Measurements from ENCODE around the gene THRB.

THRB gene

GRCh38 chr3:24494618-24495325 is at the start of gene THRB:
Gene THRB, minus strand, starts transcription at chr3:24494850.
- DNase-seq (ENCODE audit: low spot score), result peak; percentile 24

- DNase-seq (ENCODE audit: low spot score), result no peak
These were observed 47.3 kb upstream of the THRB start for GRCh38 chr3:24541935-24542334.

- no peak for DNase-seq (ENCODE audit: low spot score)
These were observed 46.2 kb upstream of the THRB start for GRCh38 chr3:24540821-24541220.

- no peak for DNase-seq (ENCODE audit: low spot score)
These were observed 45.0 kb upstream of the THRB start for GRCh38 chr3:24539699-24540098.

GRCh38 chr3:24538891-24539290 is 44.2 kb upstream of the THRB start:
- no peak for DNase-seq (ENCODE audit: low spot score)

GRCh38 chr3:24533561-24534193 is 39.0 kb upstream of the THRB start:
- DNase-seq (ENCODE audit: low spot score), result no peak

- no peak for DNase-seq (ENCODE audit: low spot score)
These were observed 35.8 kb upstream of the THRB start for GRCh38 chr3:24530471-24530870.

GRCh38 chr3:24529210-24529609 is 34.6 kb upstream of the THRB start:
- DNase-seq (ENCODE audit: low spot score), result no peak

- no peak for DNase-seq (ENCODE audit: low spot score)
These were observed 32.1 kb upstream of the THRB start for GRCh38 chr3:24526640-24527212.

GRCh38 chr3:24525557-24525956 is 30.9 kb upstream of the THRB start:
- DNase-seq (ENCODE audit: low spot score), result no peak

GRCh38 chr3:24525022-24525421 is 30.4 kb upstream of the THRB start:
- no peak for DNase-seq (ENCODE audit: low spot score)

- no peak for DNase-seq (ENCODE audit: low spot score)
These were observed 29.5 kb upstream of the THRB start for GRCh38 chr3:24523988-24524727.

- DNase-seq (ENCODE audit: low spot score), result no peak
These were observed 28.6 kb upstream of the THRB start for GRCh38 chr3:24523215-24523614.

GRCh38 chr3:24522146-24522579 is 27.5 kb upstream of the THRB start:
- DNase-seq (ENCODE audit: low spot score), result no peak

GRCh38 chr3:24521420-24522145 is 26.9 kb upstream of the THRB start:
- DNase-seq (ENCODE audit: low spot score), result peak; percentile 15

GRCh38 chr3:24520976-24521419 is 26.3 kb upstream of the THRB start:
- no peak for DNase-seq (ENCODE audit: low spot score)

- DNase-seq (ENCODE audit: low spot score), result no peak
These were observed 25.4 kb upstream of the THRB start for GRCh38 chr3:24520101-24520495.

GRCh38 chr3:24519368-24520100 is 24.9 kb upstream of the THRB start:
- no peak for DNase-seq (ENCODE audit: low spot score)

GRCh38 chr3:24518990-24519367 is 24.3 kb upstream of the THRB start:
- DNase-seq (ENCODE audit: low spot score), result no peak

GRCh38 chr3:24514119-24514518 is 19.5 kb upstream of the THRB start:
- no peak for DNase-seq (ENCODE audit: low spot score)

GRCh38 chr3:24513463-24513862 is 18.8 kb upstream of the THRB start:
- no peak for DNase-seq (ENCODE audit: low spot score)

Measured in kidney capillary endothelial cell (primary cell).